Gastroesophageal sphincter (tissue), 3 donors: ENCODE data around the gene BANP.

ENCODE experiments used
- POLR2A ChIP-seq, 2 donors: fragments of 450-650 bp; IDR thresholded peaks; one replicate each; pipeline ENCODE4 v1.6.1; 2017; ENCODE audit warnings: antibody characterized with exemption in 2 of 2, mild to moderate bottlenecking in 2 of 2, moderate library complexity in 1 of 2
- POLR2AphosphoS5 ChIP-seq: sonication (generic); formaldehyde crosslinking; IDR thresholded peaks from one replicate; pipeline ENCODE4 v1.6.1; 2017; ENCODE audit warnings: antibody characterized with exemption
- TF ChIP-seq, protein P1 (sequence below), 4 experiments: fragments of 200-600 bp in 2 of 4; fragments of 450-650 bp in 2 of 4; sonication (generic) in 1 of 4; IDR thresholded peaks; one replicate each; pipeline ENCODE4 v1.5.1; 2017 to 2019; ENCODE audit warnings: antibody characterized with exemption in 4 of 4, mild to moderate bottlenecking in 2 of 4, moderate library complexity in 2 of 4

DNA sequence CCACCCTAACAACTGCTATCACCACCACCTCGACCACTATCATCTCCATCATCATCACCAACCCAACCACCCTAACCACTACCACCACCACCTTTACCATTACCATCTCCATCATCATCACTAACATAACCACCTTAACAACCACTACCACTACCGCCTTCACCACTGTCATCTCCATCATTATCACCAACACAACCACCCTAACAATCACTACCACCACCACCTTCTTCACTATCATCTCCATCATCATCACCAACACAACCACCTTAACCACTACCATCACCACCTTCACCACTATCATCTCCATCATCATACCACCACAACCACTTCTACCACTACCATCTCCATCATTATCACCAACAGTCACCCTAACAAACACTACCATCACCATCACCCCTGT, 101.4 kb downstream of the BANP start:
- TF ChIP-seq, protein P1, sequence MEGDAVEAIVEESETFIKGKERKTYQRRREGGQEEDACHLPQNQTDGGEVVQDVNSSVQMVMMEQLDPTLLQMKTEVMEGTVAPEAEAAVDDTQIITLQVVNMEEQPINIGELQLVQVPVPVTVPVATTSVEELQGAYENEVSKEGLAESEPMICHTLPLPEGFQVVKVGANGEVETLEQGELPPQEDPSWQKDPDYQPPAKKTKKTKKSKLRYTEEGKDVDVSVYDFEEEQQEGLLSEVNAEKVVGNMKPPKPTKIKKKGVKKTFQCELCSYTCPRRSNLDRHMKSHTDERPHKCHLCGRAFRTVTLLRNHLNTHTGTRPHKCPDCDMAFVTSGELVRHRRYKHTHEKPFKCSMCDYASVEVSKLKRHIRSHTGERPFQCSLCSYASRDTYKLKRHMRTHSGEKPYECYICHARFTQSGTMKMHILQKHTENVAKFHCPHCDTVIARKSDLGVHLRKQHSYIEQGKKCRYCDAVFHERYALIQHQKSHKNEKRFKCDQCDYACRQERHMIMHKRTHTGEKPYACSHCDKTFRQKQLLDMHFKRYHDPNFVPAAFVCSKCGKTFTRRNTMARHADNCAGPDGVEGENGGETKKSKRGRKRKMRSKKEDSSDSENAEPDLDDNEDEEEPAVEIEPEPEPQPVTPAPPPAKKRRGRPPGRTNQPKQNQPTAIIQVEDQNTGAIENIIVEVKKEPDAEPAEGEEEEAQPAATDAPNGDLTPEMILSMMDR (IDR thresholded peaks at IDR 0.05), result no peak
- no peak for TF ChIP-seq POLR2AphosphoS5
- TF ChIP-seq POLR2A (IDR thresholded peaks at IDR 0.05), result no peak
